ENCODE results near the gene AVPI1.

Gene AVPI1

GRCh38 chr10:97635577-97635976, 51.5 kb downstream of the AVPI1 start (continued):
- TF ChIP-seq ZNF544 (tag by site-specific recombination; IDR thresholded peaks at IDR 0.05) (no peak), KLF10 (tag by site-specific recombination; IDR thresholded peaks at IDR 0.05) (no peak), MZF1 (tag by site-specific recombination; IDR thresholded peaks at IDR 0.05; ENCODE audit: borderline replicate concordance) (no peak; the same call in 1 of the 2 replicates), GLI2 (tag by site-specific recombination; IDR thresholded peaks at IDR 0.05; ENCODE audit: borderline replicate concordance, low read depth) (peak; percentile 53; the same call in 1 of the 2 replicates), SP3 (tag by site-specific recombination; IDR thresholded peaks at IDR 0.05) (0 out of 2 replicates have a peak, but pooled peaks have one; percentile 24), ZNF558 (tag by site-specific recombination; IDR thresholded peaks at IDR 0.05) (peak; percentile 88), ZNF366 (tag by site-specific recombination; conservative IDR thresholded peaks at IDR 0.05) (no peak), KLF9 (tag by site-specific recombination; IDR thresholded peaks at IDR 0.05; ENCODE audit: low read depth) (no peak), ZNF19 (tag by site-specific recombination; IDR thresholded peaks at IDR 0.05; ENCODE audit: low read depth) (no peak), ZNF555 (tag by site-specific recombination; conservative IDR thresholded peaks at IDR 0.05) (peak; percentile 87), ZNF629 (tag by site-specific recombination; IDR thresholded peaks at IDR 0.05) (peak; percentile 60), ZNF707 (tag by site-specific recombination; IDR thresholded peaks at IDR 0.05) (no peak), AEBP2 (tag by site-specific recombination; IDR thresholded peaks at IDR 0.05; ENCODE audit: borderline replicate concordance) (0 out of 2 replicates have a peak, but pooled peaks have one; percentile 58), PATZ1 (tag by site-specific recombination; IDR thresholded peaks at IDR 0.05) (no peak), BCL6B (tag by site-specific recombination; IDR thresholded peaks at IDR 0.05) (no peak), ZNF677 (tag by site-specific recombination; IDR thresholded peaks at IDR 0.05) (no peak), ZNF341 (tag by site-specific recombination; IDR thresholded peaks at IDR 0.05; ENCODE audit: low read depth) (peak; percentile 35; the same call in 1 of the 2 replicates), ZBTB8A (tag by site-specific recombination; IDR thresholded peaks at IDR 0.05) (peak; percentile 80), ZNF37A (tag by site-specific recombination; IDR thresholded peaks at IDR 0.05) (no peak), TRIM28 (IDR thresholded peaks at IDR 0.05; ENCODE audit: borderline replicate concordance, low read length) (no peak), ZNF223 (tag by site-specific recombination; IDR thresholded peaks at IDR 0.05) (no peak)
- TF ChIP-seq, protein P1, sequence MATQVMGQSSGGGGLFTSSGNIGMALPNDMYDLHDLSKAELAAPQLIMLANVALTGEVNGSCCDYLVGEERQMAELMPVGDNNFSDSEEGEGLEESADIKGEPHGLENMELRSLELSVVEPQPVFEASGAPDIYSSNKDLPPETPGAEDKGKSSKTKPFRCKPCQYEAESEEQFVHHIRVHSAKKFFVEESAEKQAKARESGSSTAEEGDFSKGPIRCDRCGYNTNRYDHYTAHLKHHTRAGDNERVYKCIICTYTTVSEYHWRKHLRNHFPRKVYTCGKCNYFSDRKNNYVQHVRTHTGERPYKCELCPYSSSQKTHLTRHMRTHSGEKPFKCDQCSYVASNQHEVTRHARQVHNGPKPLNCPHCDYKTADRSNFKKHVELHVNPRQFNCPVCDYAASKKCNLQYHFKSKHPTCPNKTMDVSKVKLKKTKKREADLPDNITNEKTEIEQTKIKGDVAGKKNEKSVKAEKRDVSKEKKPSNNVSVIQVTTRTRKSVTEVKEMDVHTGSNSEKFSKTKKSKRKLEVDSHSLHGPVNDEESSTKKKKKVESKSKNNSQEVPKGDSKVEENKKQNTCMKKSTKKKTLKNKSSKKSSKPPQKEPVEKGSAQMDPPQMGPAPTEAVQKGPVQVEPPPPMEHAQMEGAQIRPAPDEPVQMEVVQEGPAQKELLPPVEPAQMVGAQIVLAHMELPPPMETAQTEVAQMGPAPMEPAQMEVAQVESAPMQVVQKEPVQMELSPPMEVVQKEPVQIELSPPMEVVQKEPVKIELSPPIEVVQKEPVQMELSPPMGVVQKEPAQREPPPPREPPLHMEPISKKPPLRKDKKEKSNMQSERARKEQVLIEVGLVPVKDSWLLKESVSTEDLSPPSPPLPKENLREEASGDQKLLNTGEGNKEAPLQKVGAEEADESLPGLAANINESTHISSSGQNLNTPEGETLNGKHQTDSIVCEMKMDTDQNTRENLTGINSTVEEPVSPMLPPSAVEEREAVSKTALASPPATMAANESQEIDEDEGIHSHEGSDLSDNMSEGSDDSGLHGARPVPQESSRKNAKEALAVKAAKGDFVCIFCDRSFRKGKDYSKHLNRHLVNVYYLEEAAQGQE (tag by site-specific recombination; IDR thresholded peaks at IDR 0.05), result peak; percentile 71
- TF ChIP-seq, protein P2, sequence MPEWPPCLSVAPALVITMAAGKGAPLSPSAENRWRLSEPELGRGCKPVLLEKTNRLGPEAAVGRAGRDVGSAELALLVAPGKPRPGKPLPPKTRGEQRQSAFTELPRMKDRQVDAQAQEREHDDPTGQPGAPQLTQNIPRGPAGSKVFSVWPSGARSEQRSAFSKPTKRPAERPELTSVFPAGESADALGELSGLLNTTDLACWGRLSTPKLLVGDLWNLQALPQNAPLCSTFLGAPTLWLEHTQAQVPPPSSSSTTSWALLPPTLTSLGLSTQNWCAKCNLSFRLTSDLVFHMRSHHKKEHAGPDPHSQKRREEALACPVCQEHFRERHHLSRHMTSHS (tag by site-specific recombination; IDR thresholded peaks at IDR 0.05), result no peak
- TF ChIP-seq, protein P3, sequence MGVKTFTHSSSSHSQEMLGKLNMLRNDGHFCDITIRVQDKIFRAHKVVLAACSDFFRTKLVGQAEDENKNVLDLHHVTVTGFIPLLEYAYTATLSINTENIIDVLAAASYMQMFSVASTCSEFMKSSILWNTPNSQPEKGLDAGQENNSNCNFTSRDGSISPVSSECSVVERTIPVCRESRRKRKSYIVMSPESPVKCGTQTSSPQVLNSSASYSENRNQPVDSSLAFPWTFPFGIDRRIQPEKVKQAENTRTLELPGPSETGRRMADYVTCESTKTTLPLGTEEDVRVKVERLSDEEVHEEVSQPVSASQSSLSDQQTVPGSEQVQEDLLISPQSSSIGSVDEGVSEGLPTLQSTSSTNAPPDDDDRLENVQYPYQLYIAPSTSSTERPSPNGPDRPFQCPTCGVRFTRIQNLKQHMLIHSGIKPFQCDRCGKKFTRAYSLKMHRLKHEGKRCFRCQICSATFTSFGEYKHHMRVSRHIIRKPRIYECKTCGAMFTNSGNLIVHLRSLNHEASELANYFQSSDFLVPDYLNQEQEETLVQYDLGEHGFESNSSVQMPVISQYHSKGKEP (tag by site-specific recombination; IDR thresholded peaks at IDR 0.05), result no peak
- TF ChIP-seq, protein P4, sequence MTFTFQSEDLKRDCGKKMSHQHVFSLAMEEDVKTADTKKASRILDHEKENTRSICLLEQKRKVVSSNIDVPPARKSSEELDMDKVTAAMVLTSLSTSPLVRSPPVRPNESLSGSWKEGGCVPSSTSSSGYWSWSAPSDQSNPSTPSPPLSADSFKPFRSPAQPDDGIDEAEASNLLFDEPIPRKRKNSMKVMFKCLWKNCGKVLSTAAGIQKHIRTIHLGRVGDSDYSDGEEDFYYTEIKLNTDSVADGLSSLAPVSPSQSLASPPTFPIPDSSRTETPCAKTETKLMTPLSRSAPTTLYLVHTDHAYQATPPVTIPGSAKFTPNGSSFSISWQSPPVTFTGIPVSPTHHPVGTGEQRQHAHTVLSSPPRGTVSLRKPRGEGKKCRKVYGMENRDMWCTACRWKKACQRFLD (tag by site-specific recombination; IDR thresholded peaks at IDR 0.05), result no peak

All from HEK293 (cell line).